ENCODE data around the gene PPRC1.

- TF ChIP-seq CTCF (IDR thresholded peaks at IDR 0.05): no peak
- TF ChIP-seq POLR2A (IDR thresholded peaks at IDR 0.05): peak in 1 of 2 donors; percentile 62
Observed at GRCh38 chr10:102114861-102115618, 17.8 kb upstream of the PPRC1 start.
